ENCODE data around the gene CUX1. TPM values are rescaled to one million over a fixed set of nuclear protein-coding genes. Genes with fewer than 3 reads are reported as not detected.

Gene CUX1
- total RNA-seq, 1 experiment from 2014 or later: 116 TPM

DNA sequence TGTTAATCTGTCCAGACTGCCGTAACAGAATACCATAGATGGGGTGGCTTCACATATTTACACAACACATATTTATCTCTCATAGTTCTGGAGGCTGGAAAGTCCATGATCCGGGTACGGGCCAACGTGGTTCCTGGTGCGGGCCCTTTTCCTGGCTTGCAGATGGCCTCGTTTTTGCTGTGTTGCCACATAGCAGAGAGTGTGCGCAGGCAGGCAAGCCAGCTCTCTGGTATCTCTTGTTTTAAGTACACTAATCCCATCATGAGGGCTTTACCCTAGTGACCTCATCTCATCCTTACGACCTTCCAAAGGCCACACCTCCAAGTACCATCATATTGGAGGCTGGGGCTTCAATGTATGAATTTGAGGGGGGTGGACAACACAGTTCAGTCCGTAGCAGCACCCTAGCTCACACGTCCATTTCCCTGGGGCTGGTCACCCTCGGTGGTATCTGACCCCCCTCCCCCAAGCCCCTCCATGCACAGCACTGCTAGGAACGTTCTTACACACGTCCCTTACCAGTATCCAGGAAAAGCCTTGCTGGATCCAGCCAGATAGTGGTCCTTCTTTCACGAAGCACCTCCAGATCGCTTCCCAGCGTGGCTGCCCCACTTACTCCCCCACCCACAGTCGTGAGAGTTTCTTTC is 21.5 kb downstream of the CUX1 start:
- Mint-ChIP-seq H3K9me3 (ENCODE audit: unreplicated experiment) (no peaks in the 10 kb centered on the region), H3K27me3 (ENCODE audit: insufficient read depth, unreplicated experiment) (no peaks in the 10 kb centered on the region), H3K36me3 (ENCODE audit: insufficient read depth, unreplicated experiment) (peaks cover 51% of the 10 kb centered on the region), H3K4me3 (ENCODE audit: unreplicated experiment) (no peak overlapping the region), H3K27ac (ENCODE audit: unreplicated experiment) (no peak overlapping the region), H3K4me1 (ENCODE audit: low read depth, unreplicated experiment) (peaks cover 5% of the 10 kb centered on the region)
- Histone ChIP-seq H3K4me3 (ENCODE audit: low read depth, low read length) (no peak overlapping the region), H3K27me3 (replicated peaks; ENCODE audit: control insufficient read depth, insufficient read depth, low read length) (no peaks in the 10 kb centered on the region), H3K9me3 (no peaks in the 10 kb centered on the region), H3K4me1 (no peaks in the 10 kb centered on the region), H3K36me3 (ENCODE audit: control insufficient read depth, insufficient read depth, low read length) (no peaks in the 10 kb centered on the region)
- DNase-seq: no peak
- intact Hi-C loops (cut with micrococcal nuclease; ENCODE audit: unreplicated experiment): no loop called here
- ChIA-PET POLR2A (no interaction called here), CTCF (no interaction called here)
- TF ChIP-seq, protein P1, sequence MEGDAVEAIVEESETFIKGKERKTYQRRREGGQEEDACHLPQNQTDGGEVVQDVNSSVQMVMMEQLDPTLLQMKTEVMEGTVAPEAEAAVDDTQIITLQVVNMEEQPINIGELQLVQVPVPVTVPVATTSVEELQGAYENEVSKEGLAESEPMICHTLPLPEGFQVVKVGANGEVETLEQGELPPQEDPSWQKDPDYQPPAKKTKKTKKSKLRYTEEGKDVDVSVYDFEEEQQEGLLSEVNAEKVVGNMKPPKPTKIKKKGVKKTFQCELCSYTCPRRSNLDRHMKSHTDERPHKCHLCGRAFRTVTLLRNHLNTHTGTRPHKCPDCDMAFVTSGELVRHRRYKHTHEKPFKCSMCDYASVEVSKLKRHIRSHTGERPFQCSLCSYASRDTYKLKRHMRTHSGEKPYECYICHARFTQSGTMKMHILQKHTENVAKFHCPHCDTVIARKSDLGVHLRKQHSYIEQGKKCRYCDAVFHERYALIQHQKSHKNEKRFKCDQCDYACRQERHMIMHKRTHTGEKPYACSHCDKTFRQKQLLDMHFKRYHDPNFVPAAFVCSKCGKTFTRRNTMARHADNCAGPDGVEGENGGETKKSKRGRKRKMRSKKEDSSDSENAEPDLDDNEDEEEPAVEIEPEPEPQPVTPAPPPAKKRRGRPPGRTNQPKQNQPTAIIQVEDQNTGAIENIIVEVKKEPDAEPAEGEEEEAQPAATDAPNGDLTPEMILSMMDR (IDR thresholded peaks at IDR 0.05; ENCODE audit: insufficient read depth in 1 of 2, low read depth in 1 of 2, low read length in 1 of 2, severe bottlenecking in 1 of 2, unreplicated experiment in 1 of 2): no peak
- BruUV-seq (replicated peaks): no TSS peak

DNA sequence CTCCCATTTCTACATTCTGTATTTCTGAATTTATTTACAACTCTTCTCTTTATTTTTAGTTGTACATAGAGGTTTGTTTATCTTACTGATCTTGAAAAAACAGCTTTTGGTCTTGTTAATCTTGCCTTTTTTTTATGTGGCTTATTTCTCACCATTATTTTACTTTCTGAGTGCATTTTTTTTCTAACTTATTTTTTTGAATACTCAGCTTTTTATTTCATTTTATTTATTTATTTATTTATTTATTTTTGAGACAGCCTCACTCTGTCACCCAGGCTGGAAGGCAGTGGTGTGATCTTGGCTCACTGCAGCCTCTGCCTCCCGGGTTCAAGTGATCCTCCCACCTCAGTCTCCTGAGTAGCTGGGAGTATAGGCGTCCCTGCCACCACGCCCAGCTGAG is 23.9 kb downstream of the CUX1 start:
- no peaks in the 10 kb centered on the region for H3K36me3 ChIP-seq (ENCODE audit: control insufficient read depth, insufficient read depth, low read length)
- no TSS peak for BruUV-seq (replicated peaks)
- H3K4me3 ChIP-seq (ENCODE audit: low read depth, low read length): no peak overlapping the region
- no peaks in the 10 kb centered on the region for H3K27me3 ChIP-seq (replicated peaks; ENCODE audit: control insufficient read depth, insufficient read depth, low read length)
- Mint-ChIP-seq H3K4me3 (ENCODE audit: unreplicated experiment) (no peak overlapping the region), H3K4me1 (ENCODE audit: low read depth, unreplicated experiment) (peaks cover 5% of the 10 kb centered on the region), H3K9me3 (ENCODE audit: unreplicated experiment) (peaks cover 12% of the 10 kb centered on the region), H3K27ac (ENCODE audit: unreplicated experiment) (no peak overlapping the region), H3K36me3 (ENCODE audit: insufficient read depth, unreplicated experiment) (peaks cover 60% of the 10 kb centered on the region), H3K27me3 (ENCODE audit: insufficient read depth, unreplicated experiment) (no peaks in the 10 kb centered on the region)
- DNase-seq: no peak
- peaks cover under 1% of the 10 kb centered on the region; the same call in 1 of the 2 replicates for H3K9me3 ChIP-seq
- H3K4me1 ChIP-seq: no peaks in the 10 kb centered on the region
- intact Hi-C loops (cut with micrococcal nuclease; ENCODE audit: unreplicated experiment): no loop called here
- TF ChIP-seq, protein P1 (IDR thresholded peaks at IDR 0.05; ENCODE audit: insufficient read depth in 1 of 2, low read depth in 1 of 2, low read length in 1 of 2, severe bottlenecking in 1 of 2, unreplicated experiment in 1 of 2): no peak
- ChIA-PET CTCF (no interaction called here), POLR2A (no interaction called here)

DNA sequence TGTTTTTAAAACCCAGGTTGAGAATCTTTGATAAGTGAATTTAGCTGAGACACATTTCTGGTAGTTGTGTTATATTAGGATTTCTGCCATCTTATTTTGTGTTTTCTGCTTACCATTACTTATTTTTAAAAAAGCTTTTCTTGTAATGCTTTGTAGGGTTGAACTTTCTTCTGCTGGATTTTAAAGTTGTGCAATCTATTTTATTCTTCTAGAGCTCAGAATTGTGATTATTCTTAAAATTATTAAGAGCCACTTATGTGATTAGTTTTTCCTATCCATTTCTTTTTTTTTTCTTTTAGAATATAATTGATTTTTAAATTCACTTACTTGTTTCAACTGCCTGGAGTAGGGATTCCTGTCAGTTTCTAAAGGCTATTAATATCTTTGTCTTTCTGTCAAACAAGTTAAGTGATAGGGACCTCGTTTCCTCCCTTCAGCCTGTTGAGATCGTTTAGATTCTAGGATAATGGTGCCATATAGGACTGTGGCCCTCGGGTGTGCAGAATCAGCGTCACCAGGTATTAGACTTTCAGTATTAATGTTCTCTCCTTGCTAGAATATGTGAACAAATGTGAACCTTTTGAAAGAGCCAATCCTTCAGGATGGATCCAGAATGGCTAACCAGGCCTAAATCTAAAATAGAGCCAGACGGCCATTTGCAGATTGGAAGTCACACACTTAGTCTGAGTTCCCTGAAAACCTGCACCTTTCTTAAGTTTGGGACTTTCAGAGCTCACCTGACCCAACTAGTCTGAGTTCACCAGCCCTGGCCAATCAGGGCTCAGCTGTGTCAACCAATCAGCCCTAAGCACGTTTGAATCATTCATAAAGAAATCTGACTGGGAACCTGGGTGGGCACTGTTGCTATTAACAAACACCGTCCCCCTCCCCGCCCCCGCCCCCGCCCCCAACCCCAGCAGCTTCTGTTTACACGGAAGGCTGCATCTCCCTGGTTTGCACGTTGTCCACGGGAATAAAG is 26.2 kb downstream of the CUX1 start:
- no peak overlapping the region for H3K4me3 ChIP-seq (ENCODE audit: low read depth, low read length)
- CTCF ChIA-PET: no interaction called here
- TF ChIP-seq, protein P1 (IDR thresholded peaks at IDR 0.05; ENCODE audit: insufficient read depth in 1 of 2, low read depth in 1 of 2, low read length in 1 of 2, severe bottlenecking in 1 of 2, unreplicated experiment in 1 of 2): no peak
- POLR2A ChIA-PET: interaction anchor here (0.7 kb wide), 1 partner anchor 21 kb away, joined by 13 read pairs; no protein-coding TSS in a partner anchor
- BruUV-seq (replicated peaks): no TSS peak
- peaks cover 70% of the 10 kb centered on the region for H3K36me3 Mint-ChIP-seq (ENCODE audit: insufficient read depth, unreplicated experiment)
- no peak overlapping the region for H3K4me3 Mint-ChIP-seq (ENCODE audit: unreplicated experiment)
- peaks cover 14% of the 10 kb centered on the region for H3K9me3 ChIP-seq
- H3K27me3 ChIP-seq (replicated peaks; ENCODE audit: control insufficient read depth, insufficient read depth, low read length): no peaks in the 10 kb centered on the region
- H3K27ac Mint-ChIP-seq (ENCODE audit: unreplicated experiment): no peak overlapping the region
- H3K9me3 Mint-ChIP-seq (ENCODE audit: unreplicated experiment): peaks cover 17% of the 10 kb centered on the region
- no peaks in the 10 kb centered on the region for H3K27me3 Mint-ChIP-seq (ENCODE audit: insufficient read depth, unreplicated experiment)
- no peaks in the 10 kb centered on the region for H3K4me1 ChIP-seq
- DNase-seq: no peak
- intact Hi-C loops (cut with micrococcal nuclease; ENCODE audit: unreplicated experiment): no loop called here
- H3K36me3 ChIP-seq (ENCODE audit: control insufficient read depth, insufficient read depth, low read length): no peaks in the 10 kb centered on the region
- no peaks in the 10 kb centered on the region for H3K4me1 Mint-ChIP-seq (ENCODE audit: low read depth, unreplicated experiment)

Measured in Caco-2 (cell line).